GM19397 (cell line): Measurements from ENCODE around the gene PITPNM3.

Experiments
- ATAC-seq: cut with Tn5 transposase; IDR thresholded peaks from one replicate; pipeline ENCODE4 v1.9.1; 2021; ENCODE audit warnings: mild to moderate bottlenecking, moderate library complexity; ENCODE audit not compliant: unreplicated experiment

The PITPNM3 gene

GRCh38 chr17:6528557-6528956, 27.8 kb downstream of the PITPNM3 start:
- no peak for ATAC-seq

- no peak for ATAC-seq
Observed at GRCh38 chr17:6526362-6527152, 29.8 kb downstream of the PITPNM3 start.

GRCh38 chr17:6525731-6526130, 30.6 kb downstream of the PITPNM3 start:
- ATAC-seq: no peak

GRCh38 chr17:6525141-6525540, 31.2 kb downstream of the PITPNM3 start:
- ATAC-seq: no peak

- no peak for ATAC-seq
Observed at GRCh38 chr17:6524520-6524919, 31.8 kb downstream of the PITPNM3 start.

- ATAC-seq: no peak
Observed at GRCh38 chr17:6523809-6524355, 32.5 kb downstream of the PITPNM3 start.

GRCh38 chr17:6523330-6523729, 33.0 kb downstream of the PITPNM3 start:
- no peak for ATAC-seq

GRCh38 chr17:6521586-6521985, 34.8 kb downstream of the PITPNM3 start:
- no peak for ATAC-seq

GRCh38 chr17:6517062-6517461, 39.3 kb downstream of the PITPNM3 start:
- ATAC-seq: no peak

GRCh38 chr17:6514371-6514770, 42.0 kb downstream of the PITPNM3 start:
- ATAC-seq: no peak

- ATAC-seq: no peak
Observed at GRCh38 chr17:6512552-6512951, 43.8 kb downstream of the PITPNM3 start.

- ATAC-seq: no peak
Observed at GRCh38 chr17:6510321-6510977, 45.9 kb downstream of the PITPNM3 start.

- no peak for ATAC-seq
Observed at GRCh38 chr17:6509921-6510320, 46.4 kb downstream of the PITPNM3 start.

GRCh38 chr17:6509031-6509771, 47.2 kb downstream of the PITPNM3 start:
- no peak for ATAC-seq

GRCh38 chr17:6508519-6509030, 47.8 kb downstream of the PITPNM3 start:
- ATAC-seq: no peak

- no peak for ATAC-seq
Observed at GRCh38 chr17:6508016-6508415, 48.3 kb downstream of the PITPNM3 start.

GRCh38 chr17:6507535-6507934, 48.8 kb downstream of the PITPNM3 start:
- no peak for ATAC-seq

GRCh38 chr17:6506679-6507231, 49.6 kb downstream of the PITPNM3 start:
- no peak for ATAC-seq

- ATAC-seq: no peak
Observed at GRCh38 chr17:6505425-6506142, 50.8 kb downstream of the PITPNM3 start.

- ATAC-seq: no peak
Observed at GRCh38 chr17:6503641-6504195, 52.6 kb downstream of the PITPNM3 start.
